ENCODE results near the gene SHBG. TPM values are rescaled to one million over a fixed set of nuclear protein-coding genes. Genes with fewer than 3 reads are reported as not detected.

Gene SHBG
- total and polyA plus RNA-seq, 2 of the 4 experiments (the other 2 are of a cell fraction), result 0.36 to 0.38 TPM

GRCh38 chr17:7655541-7655840, 25.6 kb downstream of the SHBG start:
- CTCF ChIA-PET, result no interaction called here
- H2BK5ac ChIP-seq (ENCODE audit: low read depth, low read length, poor library complexity, severe bottlenecking), result no peak overlapping the region
- no peaks in the 10 kb centered on the region; the same call in none of the 2 replicates for H4K20me1 ChIP-seq (ENCODE audit: insufficient read depth, low read length)
- TF ChIP-seq SMC3 (IDR thresholded peaks at IDR 0.05; ENCODE audit: low read depth, low read length), result no peak
- no peak overlapping the region for H3K18ac ChIP-seq (ENCODE audit: low read depth, low read length)
- H3K27me3 ChIP-seq (ENCODE audit: control insufficient read depth, insufficient read depth, low read length), result peaks cover 49% of the 10 kb centered on the region
- H3K79me1 ChIP-seq (ENCODE audit: low read depth in 1 of 2, low read length in 2 of 2), result no peaks in the 10 kb centered on the region
- H3K9me1 ChIP-seq (ENCODE audit: insufficient read depth, low read length), result no peaks in the 10 kb centered on the region
- no peaks in the 10 kb centered on the region for H3K36me3 ChIP-seq (ENCODE audit: control insufficient read depth, insufficient read depth, low read length)
- no peak overlapping the region for H4K5ac ChIP-seq (ENCODE audit: low read depth, low read length)
- no peak overlapping the region for H2AK5ac ChIP-seq (ENCODE audit: low read depth, low read length)
- dilution Hi-C loops (cut with HindIII; ENCODE audit: low sequenced_read_pairs, unreplicated experiment), result no loop called here
- no peak overlapping the region for H3K14ac ChIP-seq (replicated peaks; ENCODE audit: low read depth, low read length)
- no peak overlapping the region for H3K4ac ChIP-seq (ENCODE audit: low read depth, low read length)
- H3K9me3 ChIP-seq (ENCODE audit: control insufficient read depth, insufficient read depth, low read length), result no peaks in the 10 kb centered on the region; the same call in 1 of the 2 replicates
- no peak overlapping the region for H4K91ac ChIP-seq (ENCODE audit: insufficient read depth, low read depth, low read length)
- H2BK15ac ChIP-seq (ENCODE audit: low read depth, low read length), result no peak overlapping the region
- no peak overlapping the region for H2AK9ac ChIP-seq (replicated peaks; ENCODE audit: low read depth, low read length, poor library complexity)
- DNase-seq, result no peak
- H3K4me2 ChIP-seq (ENCODE audit: low read depth, low read length), result no peak overlapping the region
- no peak overlapping the region for H2AFZ ChIP-seq (replicated peaks; ENCODE audit: low read length, poor library complexity)
- H2BK120ac ChIP-seq (ENCODE audit: low read depth, low read length), result no peak overlapping the region
- intact Hi-C loops (cut with micrococcal nuclease), result no loop called here
- H3K23ac ChIP-seq (ENCODE audit: low read depth, low read length), result no peak overlapping the region
- no TSS peak for BruUV-seq (replicated peaks)
- no peak overlapping the region for H4K8ac ChIP-seq (ENCODE audit: low read depth in 2 of 2, low read length in 2 of 2)
- ATAC-seq (ENCODE audit: low read depth), result no peak
- H3K4me1 ChIP-seq (ENCODE audit: control insufficient read depth, insufficient read depth, low read length), result peaks cover 6% of the 10 kb centered on the region; the same call in 1 of the 2 replicates
- no peak overlapping the region for H3K27ac ChIP-seq (ENCODE audit: insufficient read depth, low read length)
- H3K56ac ChIP-seq (ENCODE audit: extremely low read depth, insufficient read depth, low read length), result no peak overlapping the region
- WGBS, 2 experiments (ENCODE audit: extremely low coverage in 2 of 2, insufficient read length in 1 of 2), result 100% methylated on average over 10 of the region's 17 CpGs; no CpG with 5 or more reads in 1 of the 2 experiments
- no peak overlapping the region for H3K9ac ChIP-seq (ENCODE audit: low read depth, low read length)
- H3K4me3 ChIP-seq (ENCODE audit: insufficient read depth, low read depth, low read length), result no peak overlapping the region
- in situ Hi-C loops (cut with MboI; ENCODE audit: low sequenced_read_pairs), result no loop called here
- POLR2A ChIA-PET (ENCODE audit: unreplicated experiment), result interaction anchor here (0.5 kb wide), 1 partner anchor 48 kb away, joined by 4 read pairs; no protein-coding TSS in a partner anchor
- no peak overlapping the region for H2BK20ac ChIP-seq (ENCODE audit: low read depth, low read length)
